ENCODE results near the gene ZNF165.
"Not testable (repeated sequence)": the region's sequence is repeated elsewhere in the genome, so short reads cannot be mapped to it uniquely, and the experiment has no call there.

GRCh38 chr6:28122283-28122682 lies 41.9 kb downstream of the ZNF165 start:
- not testable (repeated sequence) for TF ChIP-seq CTCF (conservative IDR thresholded peaks at IDR 0.05; ENCODE audit: low read depth, low read length); EZH2 (IDR thresholded peaks at IDR 0.05; ENCODE audit: borderline replicate concordance, low read depth, low read length, poor library complexity, severe bottlenecking)
